ENCODE measurements around the gene MARCHF10. TPM values are rescaled to one million over a fixed set of nuclear protein-coding genes. Genes with fewer than 3 reads are reported as not detected.

MARCHF10 gene
- total and polyA plus RNA-seq, 2 donors (not counting 1 experiment from before 2014, with no cell fraction given), result 0.17 TPM; not detected in 1

- no peak for TF ChIP-seq CTCF (conservative IDR thresholded peaks at IDR 0.05 in 1 of 2, IDR thresholded peaks at IDR 0.05 in 1 of 2; ENCODE audit: low read depth in 1 of 2, low read length in 2 of 2)
- TF ChIP-seq EZH2 (IDR thresholded peaks at IDR 0.05; ENCODE audit: low read length, missing control alignments), result no peak
- H3K4me1 ChIP-seq (ENCODE audit: control insufficient read depth, extremely low read depth, insufficient read depth, low read length), result peaks cover 7% of the 10 kb centered on the region
- no peak for DNase-seq (ENCODE audit: low read depth in 2 of 2)
- H3K36me3 ChIP-seq (ENCODE audit: control insufficient read depth, insufficient read depth, low read length), result peaks cover 19% of the 10 kb centered on the region
- H3K4me2 ChIP-seq (ENCODE audit: extremely low read depth, insufficient read depth, low read length), result no peak overlapping the region
- no peaks in the 10 kb centered on the region for H3K9me3 ChIP-seq (ENCODE audit: control insufficient read depth, insufficient read depth, low read depth, low read length)
- no peak overlapping the region for H3K9ac ChIP-seq (ENCODE audit: insufficient read depth, low read length)
- H2AFZ ChIP-seq (ENCODE audit: low read length), result no peak overlapping the region
- peaks cover 23% of the 10 kb centered on the region for H3K79me2 ChIP-seq (ENCODE audit: control insufficient read depth, insufficient read depth, low read length)
- no peak overlapping the region for H3K4me3 ChIP-seq (replicated peaks in 1 of 4; ENCODE audit: control extremely low read depth in 1 of 4, insufficient read depth in 1 of 4, low read depth in 3 of 4, low read length in 4 of 4)
- no peaks in the 10 kb centered on the region for H4K20me1 ChIP-seq (ENCODE audit: control insufficient read depth, extremely low read depth, insufficient read depth, low read length)
- no peak overlapping the region for H3K27ac ChIP-seq (ENCODE audit: insufficient read depth, low read length)
- no peaks in the 10 kb centered on the region for H3K27me3 ChIP-seq (ENCODE audit: control insufficient read depth, insufficient read depth, low read length)
Measured at GRCh38 chr17:62661337-62661736, 146.8 kb downstream of the MARCHF10 start.

- no peak for TF ChIP-seq EZH2 (IDR thresholded peaks at IDR 0.05; ENCODE audit: low read length, missing control alignments)
- no peak for TF ChIP-seq CTCF (conservative IDR thresholded peaks at IDR 0.05 in 1 of 2, IDR thresholded peaks at IDR 0.05 in 1 of 2; ENCODE audit: low read depth in 1 of 2, low read length in 2 of 2)
- peaks cover 13% of the 10 kb centered on the region for H3K36me3 ChIP-seq (ENCODE audit: control insufficient read depth, insufficient read depth, low read length)
- H2AFZ ChIP-seq (ENCODE audit: low read length), result no peak overlapping the region
- H3K79me2 ChIP-seq (ENCODE audit: control insufficient read depth, insufficient read depth, low read length), result peaks cover 23% of the 10 kb centered on the region
- H3K4me2 ChIP-seq (ENCODE audit: extremely low read depth, insufficient read depth, low read length), result no peak overlapping the region
- no peaks in the 10 kb centered on the region for H3K27me3 ChIP-seq (ENCODE audit: control insufficient read depth, insufficient read depth, low read length)
- no peak overlapping the region for H3K27ac ChIP-seq (ENCODE audit: insufficient read depth, low read length)
- H4K20me1 ChIP-seq (ENCODE audit: control insufficient read depth, extremely low read depth, insufficient read depth, low read length), result no peaks in the 10 kb centered on the region
- H3K9me3 ChIP-seq (ENCODE audit: control insufficient read depth, insufficient read depth, low read depth, low read length), result no peaks in the 10 kb centered on the region
- no peak overlapping the region for H3K4me3 ChIP-seq (replicated peaks in 1 of 4; ENCODE audit: control extremely low read depth in 1 of 4, insufficient read depth in 1 of 4, low read depth in 3 of 4, low read length in 4 of 4)
- no peak for DNase-seq (ENCODE audit: low read depth in 2 of 2)
- no peak overlapping the region for H3K9ac ChIP-seq (ENCODE audit: insufficient read depth, low read length)
- peaks cover 7% of the 10 kb centered on the region for H3K4me1 ChIP-seq (ENCODE audit: control insufficient read depth, extremely low read depth, insufficient read depth, low read length)
Measured at GRCh38 chr17:62660629-62661118, 147.4 kb downstream of the MARCHF10 start.

- no peaks in the 10 kb centered on the region for H4K20me1 ChIP-seq (ENCODE audit: control insufficient read depth, extremely low read depth, insufficient read depth, low read length)
- H3K4me3 ChIP-seq (replicated peaks in 1 of 4; ENCODE audit: control extremely low read depth in 1 of 4, insufficient read depth in 1 of 4, low read depth in 3 of 4, low read length in 4 of 4), result no peak overlapping the region
- TF ChIP-seq CTCF (conservative IDR thresholded peaks at IDR 0.05 in 1 of 2, IDR thresholded peaks at IDR 0.05 in 1 of 2; ENCODE audit: low read depth in 1 of 2, low read length in 2 of 2), result no peak
- no peak for TF ChIP-seq EZH2 (IDR thresholded peaks at IDR 0.05; ENCODE audit: low read length, missing control alignments)
- no peak for DNase-seq (ENCODE audit: low read depth in 2 of 2)
- peaks cover 17% of the 10 kb centered on the region for H3K4me1 ChIP-seq (ENCODE audit: control insufficient read depth, extremely low read depth, insufficient read depth, low read length)
- peaks cover 18% of the 10 kb centered on the region for H3K79me2 ChIP-seq (ENCODE audit: control insufficient read depth, insufficient read depth, low read length)
- H3K4me2 ChIP-seq (ENCODE audit: extremely low read depth, insufficient read depth, low read length), result no peak overlapping the region
- H2AFZ ChIP-seq (ENCODE audit: low read length), result no peak overlapping the region
- peaks cover 9% of the 10 kb centered on the region for H3K36me3 ChIP-seq (ENCODE audit: control insufficient read depth, insufficient read depth, low read length)
- no peak overlapping the region for H3K27ac ChIP-seq (ENCODE audit: insufficient read depth, low read length)
- H3K9ac ChIP-seq (ENCODE audit: insufficient read depth, low read length), result no peak overlapping the region
- no peaks in the 10 kb centered on the region for H3K9me3 ChIP-seq (ENCODE audit: control insufficient read depth, insufficient read depth, low read depth, low read length)
- no peaks in the 10 kb centered on the region for H3K27me3 ChIP-seq (ENCODE audit: control insufficient read depth, insufficient read depth, low read length)
Measured at GRCh38 chr17:62658136-62658920, 149.8 kb downstream of the MARCHF10 start.

Measured in fibroblast of lung (primary cell).